ES-I3 (cell line): ENCODE data around the gene PCED1B.
"Not testable (repeated sequence)": the region's sequence is repeated elsewhere in the genome, so short reads cannot be mapped to it uniquely, and the experiment has no call there.

Source experiments
- H3K36me3 ChIP-seq: 2 replicates; pipeline ENCODE4 v1.6.1; 2013; ENCODE audit warnings: mild to moderate bottlenecking, low read length, control low read depth, moderate library complexity; ENCODE audit not compliant: insufficient read depth
- H3K4me1 ChIP-seq: 2 replicates; pipeline ENCODE4 v1.6.1; 2013; ENCODE audit warnings: mild to moderate bottlenecking, control low read depth, low read length; ENCODE audit not compliant: insufficient read depth
- H3K9ac ChIP-seq: 2 replicates; pipeline ENCODE4 v1.6.1; 2013; ENCODE audit warnings: low read depth, mild to moderate bottlenecking, low read length, moderate library complexity
- H3K9me3 ChIP-seq: 2 replicates; pipeline ENCODE4 v1.6.1; 2013; ENCODE audit warnings: mild to moderate bottlenecking, low read length, moderate library complexity; ENCODE audit not compliant: control insufficient read depth, insufficient read depth

The PCED1B gene

GRCh38 chr12:47214771-47215170 is 135.3 kb downstream of the PCED1B start:
- Histone ChIP-seq H3K36me3 (no peaks in the 10 kb centered on the region), H3K9me3 (no peaks in the 10 kb centered on the region), H3K9ac (no peak overlapping the region), H3K4me1 (peaks cover 4% of the 10 kb centered on the region)

- H3K9ac ChIP-seq = no peak overlapping the region
- H3K9me3 ChIP-seq = no peaks in the 10 kb centered on the region
- no peaks in the 10 kb centered on the region for H3K36me3 ChIP-seq
- H3K4me1 ChIP-seq = peaks cover 7% of the 10 kb centered on the region
Observed at GRCh38 chr12:47216150-47216677, 136.8 kb downstream of the PCED1B start.

GRCh38 chr12:47217595-47217869 is 138.1 kb downstream of the PCED1B start:
- H3K36me3 ChIP-seq, H3K9me3 ChIP-seq, H3K9ac ChIP-seq: not testable (repeated sequence)
- peaks cover 15% of the 10 kb centered on the region for H3K4me1 ChIP-seq

DNA sequence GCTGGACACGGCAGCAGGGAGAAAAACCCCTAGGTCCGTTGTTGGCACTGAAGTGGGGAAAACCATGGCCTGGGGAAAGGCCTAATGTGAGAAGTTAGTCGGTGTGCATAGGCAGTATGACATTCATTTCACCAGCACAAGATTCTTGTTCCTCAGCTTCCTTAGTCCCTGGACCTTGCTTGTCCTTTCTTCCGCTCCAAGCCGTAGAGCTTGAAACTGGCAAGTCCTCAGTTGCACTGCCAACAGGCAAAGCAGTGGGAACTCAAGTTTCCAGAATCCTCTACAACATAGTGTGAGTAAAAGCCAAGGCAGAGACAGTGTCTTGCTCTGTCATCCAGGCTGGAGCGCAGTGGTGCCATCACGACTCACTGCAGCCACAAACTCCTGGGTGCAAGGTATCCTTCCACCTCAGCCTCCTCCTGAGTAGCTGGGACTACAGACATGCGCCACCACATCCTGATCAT is 138.8 kb downstream of the PCED1B start:
- peaks cover 20% of the 10 kb centered on the region for H3K4me1 ChIP-seq
- no peaks in the 10 kb centered on the region for H3K9me3 ChIP-seq
- H3K36me3 ChIP-seq = no peaks in the 10 kb centered on the region
- no peak overlapping the region for H3K9ac ChIP-seq

GRCh38 chr12:47219243-47219642 is 139.8 kb downstream of the PCED1B start:
- Histone ChIP-seq H3K4me1 (peaks cover 20% of the 10 kb centered on the region), H3K9ac (no peak overlapping the region), H3K9me3 (no peaks in the 10 kb centered on the region), H3K36me3 (no peaks in the 10 kb centered on the region)

GRCh38 chr12:47221256-47222023 is 142.0 kb downstream of the PCED1B start:
- Histone ChIP-seq H3K36me3 (no peaks in the 10 kb centered on the region), H3K4me1 (peaks cover 26% of the 10 kb centered on the region), H3K9me3 (no peaks in the 10 kb centered on the region), H3K9ac (no peak overlapping the region)

DNA sequence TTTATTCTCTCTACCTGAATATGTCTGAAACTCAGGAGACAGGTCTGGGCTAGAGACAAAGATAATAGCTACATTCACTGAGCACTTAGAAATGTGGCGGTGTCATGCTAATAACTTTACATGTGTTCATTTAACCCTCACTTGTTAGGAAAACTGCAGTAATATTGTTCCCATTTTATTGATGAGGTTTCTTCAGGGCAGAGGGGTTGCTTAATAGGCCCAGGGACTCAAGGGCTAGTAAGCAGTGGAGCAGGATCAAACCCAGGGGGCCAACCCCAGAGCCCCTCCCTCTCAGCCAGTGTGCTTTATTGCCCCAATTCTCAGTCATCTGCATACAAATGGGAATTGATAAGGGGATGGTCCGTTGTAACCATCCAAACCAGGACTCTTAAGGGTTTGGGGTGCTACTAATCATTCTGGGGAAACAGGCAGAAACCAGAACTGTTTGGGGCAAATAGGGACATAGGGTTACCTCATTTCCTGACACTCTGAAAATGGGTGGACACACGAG is 143.2 kb downstream of the PCED1B start:
- Histone ChIP-seq H3K9ac (no peak overlapping the region), H3K9me3 (no peaks in the 10 kb centered on the region), H3K36me3 (no peaks in the 10 kb centered on the region), H3K4me1 (peaks cover 26% of the 10 kb centered on the region)

GRCh38 chr12:47223031-47223847 is 143.8 kb downstream of the PCED1B start:
- H3K4me1 ChIP-seq = peaks cover 26% of the 10 kb centered on the region
- no peaks in the 10 kb centered on the region for H3K9me3 ChIP-seq
- 0 out of 2 replicates have a peak overlapping the region, but pooled peaks have one; percentile 15 for H3K9ac ChIP-seq

DNA sequence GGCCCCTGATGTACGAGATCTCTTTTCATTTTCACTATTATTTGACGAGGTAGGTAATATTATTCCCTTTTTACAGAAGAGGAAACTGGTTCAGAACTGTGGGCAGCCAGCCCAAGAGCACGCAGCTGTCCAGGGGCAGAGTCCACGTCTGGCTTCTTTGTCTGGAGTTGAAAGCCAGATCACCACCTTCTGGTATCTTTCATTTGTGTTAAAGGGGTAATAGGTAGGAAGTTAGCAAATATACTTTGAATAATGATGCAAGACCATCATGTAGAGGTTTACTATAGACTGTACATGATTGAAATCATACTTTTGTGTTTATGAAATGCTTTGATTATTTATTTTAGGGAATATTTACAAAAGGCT is 144.4 kb downstream of the PCED1B start:
- H3K9ac ChIP-seq = peak overlapping the region; percentile 2; the same call in 1 of the 2 replicates
- H3K36me3 ChIP-seq = no peaks in the 10 kb centered on the region
- peaks cover 26% of the 10 kb centered on the region for H3K4me1 ChIP-seq
- no peaks in the 10 kb centered on the region for H3K9me3 ChIP-seq

More at GRCh38 chr12:47223031-47223847, 143.8 kb downstream of the PCED1B start:
- no peaks in the 10 kb centered on the region for H3K36me3 ChIP-seq

GRCh38 chr12:47224563-47225133 is 145.2 kb downstream of the PCED1B start:
- no peaks in the 10 kb centered on the region for H3K9me3 ChIP-seq
- H3K4me1 ChIP-seq = peaks cover 22% of the 10 kb centered on the region
- no peaks in the 10 kb centered on the region for H3K36me3 ChIP-seq
- H3K9ac ChIP-seq = no peak overlapping the region

- Histone ChIP-seq H3K9me3 (no peaks in the 10 kb centered on the region), H3K4me1 (peaks cover 22% of the 10 kb centered on the region), H3K36me3 (no peaks in the 10 kb centered on the region), H3K9ac (no peak overlapping the region)
Observed at GRCh38 chr12:47225356-47225755, 145.9 kb downstream of the PCED1B start.

DNA sequence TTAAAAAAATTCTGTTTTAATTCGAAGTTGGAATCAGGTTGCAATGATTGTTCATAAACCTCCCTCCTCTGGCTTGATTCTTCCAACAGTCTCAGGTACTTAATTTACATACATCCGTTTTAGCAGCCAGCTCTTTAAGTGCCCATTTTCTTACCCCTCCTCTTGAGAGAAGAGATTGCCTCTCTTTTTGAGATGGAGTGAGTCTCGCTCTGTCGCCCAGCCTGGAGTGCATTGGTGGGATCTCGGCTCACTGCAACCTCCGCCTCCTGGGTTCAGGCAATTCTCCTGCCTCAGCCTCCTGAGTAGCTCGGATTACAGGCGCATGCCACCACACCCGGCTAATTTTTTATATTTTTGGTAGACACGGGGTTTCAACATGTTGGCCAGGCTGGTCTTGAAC is 146.8 kb downstream of the PCED1B start:
- Histone ChIP-seq H3K4me1 (peaks cover 19% of the 10 kb centered on the region), H3K36me3 (no peaks in the 10 kb centered on the region), H3K9me3 (no peaks in the 10 kb centered on the region), H3K9ac (no peak overlapping the region)

DNA sequence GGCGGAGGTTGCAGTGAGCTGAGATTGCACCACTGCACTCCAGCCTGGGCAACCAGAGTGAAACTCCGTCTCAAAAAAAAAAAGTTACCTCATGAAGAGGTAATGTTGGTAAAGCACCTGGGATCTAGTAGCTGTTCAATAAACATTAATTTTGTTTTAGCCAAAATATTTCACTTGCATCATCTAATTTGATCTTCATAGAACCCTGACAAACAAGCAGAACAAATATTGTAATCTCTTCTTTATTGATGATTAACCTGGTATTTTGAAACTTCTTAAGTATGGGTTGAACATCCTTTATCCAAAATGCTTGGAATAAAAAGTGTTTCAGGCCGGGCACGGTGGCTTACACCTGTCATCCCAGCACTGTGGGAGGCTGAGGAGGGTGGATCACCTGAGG is 149.4 kb downstream of the PCED1B start:
- Histone ChIP-seq H3K4me1 (peaks cover 5% of the 10 kb centered on the region; the same call in 1 of the 2 replicates), H3K9ac (no peak overlapping the region), H3K9me3 (no peaks in the 10 kb centered on the region), H3K36me3 (no peaks in the 10 kb centered on the region)

- Histone ChIP-seq H3K9ac (no peak overlapping the region), H3K9me3 (no peaks in the 10 kb centered on the region), H3K36me3 (no peaks in the 10 kb centered on the region), H3K4me1 (no peaks in the 10 kb centered on the region)
Observed at GRCh38 chr12:47231456-47231855, 152.0 kb downstream of the PCED1B start.
